ENCODE measurements around the gene DKC1. TPM values are rescaled to one million over a fixed set of nuclear protein-coding genes. Genes with fewer than 3 reads are reported as not detected.

Gene DKC1
- total and polyA plus RNA-seq, 2 donors (not counting 3 experiments of a cell fraction or from before 2014, with no cell fraction given): 28.6 to 69.1 TPM

- ChIA-PET CTCF (no interaction called here), POLR2A (no interaction called here)
- TF ChIP-seq MYC (IDR thresholded peaks at IDR 0.05; ENCODE audit: low read depth, low read length) (no peak), EZH2 (IDR thresholded peaks at IDR 0.05; ENCODE audit: borderline replicate concordance, low read depth, low read length, severe bottlenecking) (no peak), JUN (IDR thresholded peaks at IDR 0.05; ENCODE audit: borderline replicate concordance, insufficient read depth, insufficient read length, low read depth) (no peak), FOS (IDR thresholded peaks at IDR 0.05; ENCODE audit: borderline replicate concordance, insufficient read depth, low read length) (no peak), GATA2 (IDR thresholded peaks at IDR 0.05; ENCODE audit: insufficient read depth, insufficient read length, low read depth, low read length) (no peak), POLR2AphosphoS5 (IDR thresholded peaks at IDR 0.05; ENCODE audit: insufficient read depth, low read depth, low read length) (no peak), CTCF (IDR thresholded peaks at IDR 0.05; ENCODE audit: extremely low read depth in 1 of 2, insufficient read depth in 1 of 2, low read depth in 1 of 2, low read length in 2 of 2) (no peak), POLR2A (IDR thresholded peaks at IDR 0.05; ENCODE audit: low read depth, low read length) (no peak), MAX (IDR thresholded peaks at IDR 0.05; ENCODE audit: insufficient read depth, insufficient read length) (no peak)
- Histone ChIP-seq H3K9me3 (replicated peaks; ENCODE audit: control insufficient read depth, insufficient read depth, low read length) (no peaks in the 10 kb centered on the region), H3K27me3 (ENCODE audit: control insufficient read depth in 2 of 2, insufficient read depth in 2 of 2, low read length in 2 of 2) (no peaks in the 10 kb centered on the region), H3K4me1 (ENCODE audit: control insufficient read depth, extremely low read depth, insufficient read depth, low read length) (peaks cover 21% of the 10 kb centered on the region), H4K20me1 (replicated peaks; ENCODE audit: control insufficient read depth, extremely low read depth, insufficient read depth, low read length) (no peaks in the 10 kb centered on the region), H3K4me3 (replicated peaks in 1 of 3; ENCODE audit: insufficient read depth in 1 of 3, low read depth in 1 of 3, low read length in 3 of 3) (no peak overlapping the region), H3K27ac (ENCODE audit: insufficient read depth, low read depth, low read length) (no peak overlapping the region), H3K36me3 (ENCODE audit: control insufficient read depth in 2 of 2, extremely low read depth in 1 of 2, insufficient read depth in 2 of 2, low read length in 2 of 2) (no peaks in the 10 kb centered on the region), H3K9ac (replicated peaks; ENCODE audit: extremely low read depth, insufficient read depth, low read length) (no peak overlapping the region), H3K4me2 (ENCODE audit: insufficient read depth, low read length) (no peak overlapping the region), H3K9me1 (replicated peaks; ENCODE audit: control insufficient read depth, extremely low read depth, insufficient read depth, low read length) (no peaks in the 10 kb centered on the region), H2AFZ (ENCODE audit: low read depth, low read length) (no peak overlapping the region), H3K79me2 (ENCODE audit: control insufficient read depth, insufficient read depth, low read length) (peaks cover 2% of the 10 kb centered on the region)
- BruUV-seq (replicated peaks): no TSS peak
- intact Hi-C loops (cut with micrococcal nuclease): no loop called here
- DNase-seq (ENCODE audit: low read depth, low spot score) (no peak), FAIRE-seq (no peak)
- dilution Hi-C loops (cut with MboI; ENCODE audit: extremely low pct_ligation_motif_present, low sequenced_read_pairs): no loop called here
Measured at GRCh38 chrX:154806837-154807501, 44.3 kb downstream of the DKC1 start.

All from endothelial cell of umbilical vein (primary cell).